NCI-H128 (cell line): ENCODE data around the gene AS3MT.
"Not testable (repeated sequence)": the region's sequence is repeated elsewhere in the genome, so short reads cannot be mapped to it uniquely, and the experiment has no call there.

Experiments used
- DNase-seq: peaks from one replicate; lab custom pipeline; 2025; ENCODE audit not compliant: unreplicated experiment; lab: John Stamatoyannopoulos, UW

The AS3MT gene

DNA sequence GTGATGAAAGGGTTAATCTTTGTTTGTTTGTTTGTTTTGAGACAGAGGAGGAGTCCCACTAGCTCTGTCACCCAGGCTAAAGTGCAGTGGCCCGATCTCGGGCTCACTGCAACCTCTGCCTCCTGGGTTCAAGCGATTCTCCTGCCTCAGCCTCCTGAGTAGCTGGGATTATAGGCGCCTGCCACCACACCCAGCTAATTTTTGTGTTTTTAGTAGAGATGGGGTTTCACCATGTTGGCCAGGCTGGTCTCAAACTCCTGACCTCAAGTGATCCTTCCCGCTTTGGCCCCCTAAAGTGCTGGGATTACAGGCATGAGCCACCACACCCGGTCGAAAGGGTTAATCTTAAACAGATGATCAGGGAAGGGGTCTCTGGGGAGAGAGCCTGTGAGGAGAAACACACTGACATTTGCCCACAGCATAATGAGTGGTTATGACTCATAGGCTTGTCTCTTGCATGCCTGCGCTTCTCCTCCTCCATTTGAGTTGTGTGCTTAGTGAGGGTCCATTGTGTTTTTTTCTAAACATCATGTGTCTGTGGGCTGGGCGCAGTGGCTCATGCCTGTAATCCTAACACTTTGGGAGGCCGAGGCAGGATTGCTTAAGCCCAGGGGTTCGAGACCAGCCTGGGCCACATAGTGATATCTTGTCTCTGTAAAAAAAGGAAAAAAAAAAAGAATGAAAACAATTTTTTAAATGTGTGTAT is 13.4 kb upstream of the AS3MT start:
- DNase-seq: not testable (repeated sequence)

- no peak for DNase-seq
These were observed 12.4 kb upstream of the AS3MT start for GRCh38 chr10:102856758-102857424.

- no peak for DNase-seq
These were observed 9.4 kb upstream of the AS3MT start for GRCh38 chr10:102859911-102860310.

DNA sequence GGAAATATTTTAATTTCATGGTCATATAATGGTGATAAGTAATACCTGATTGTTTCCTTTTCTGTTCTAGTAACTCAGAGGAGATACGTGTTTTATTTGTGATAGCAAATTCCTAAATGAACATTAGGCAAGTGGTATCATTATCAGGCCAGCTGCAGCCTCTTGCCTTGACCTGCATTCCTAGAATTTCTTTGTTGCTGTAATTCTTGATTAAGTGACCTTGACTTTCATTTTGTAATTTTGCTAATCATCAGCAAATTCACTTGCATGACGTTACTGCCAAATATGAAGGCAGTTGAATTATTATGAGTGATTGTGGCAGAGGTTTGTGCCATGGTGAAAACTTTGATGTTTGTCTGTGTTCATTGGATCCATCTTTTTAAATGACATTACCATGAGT is 5.6 kb upstream of the AS3MT start:
- no peak for DNase-seq

DNA sequence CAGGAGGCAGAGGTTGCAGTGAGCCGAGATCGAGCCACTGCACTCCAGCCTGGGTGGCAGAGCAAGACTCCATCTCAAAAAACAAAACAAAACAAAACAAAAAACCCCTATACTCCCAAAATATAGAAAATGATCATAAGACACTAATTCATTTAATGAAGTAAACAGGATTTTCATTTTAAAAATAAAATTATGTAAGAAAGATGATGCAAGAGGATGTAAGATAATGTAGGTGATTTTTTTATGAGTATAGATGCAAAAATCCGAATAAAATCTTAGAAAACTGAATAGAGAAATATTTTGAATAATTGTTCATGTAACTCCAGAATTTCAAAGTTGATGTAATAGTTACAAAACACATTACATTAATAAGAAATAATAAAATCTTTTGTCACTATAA is 3.6 kb upstream of the AS3MT start:
- no peak for DNase-seq

GRCh38 chr10:102868911-102869257 is 386 bp upstream of the AS3MT start:
- DNase-seq: no peak

DNA sequence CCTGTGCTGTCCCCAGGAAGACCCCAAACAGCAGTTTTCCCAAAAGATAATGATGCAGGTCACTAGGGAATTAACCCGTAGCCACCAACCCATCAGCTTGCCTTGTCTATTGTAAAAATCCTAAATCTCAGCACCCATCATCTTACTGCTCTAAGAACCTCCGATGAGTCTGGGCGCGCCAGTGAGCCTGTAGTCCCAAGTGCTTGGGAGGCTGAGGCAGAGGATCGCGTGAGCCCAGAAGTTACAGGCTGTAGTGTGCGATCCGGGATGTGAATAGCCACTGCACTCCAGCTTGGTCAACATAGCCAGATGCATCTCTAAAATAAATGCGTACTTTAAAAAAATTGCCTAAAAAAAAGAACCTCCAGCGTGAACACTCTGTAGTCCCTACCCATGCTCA is 951 bp downstream of the AS3MT start:
- no peak for DNase-seq

- no peak for DNase-seq
These were observed 2.9 kb downstream of the AS3MT start for GRCh38 chr10:102872163-102872562.

- no peak for DNase-seq
These were observed 7.5 kb downstream of the AS3MT start for GRCh38 chr10:102876747-102877153.

DNA sequence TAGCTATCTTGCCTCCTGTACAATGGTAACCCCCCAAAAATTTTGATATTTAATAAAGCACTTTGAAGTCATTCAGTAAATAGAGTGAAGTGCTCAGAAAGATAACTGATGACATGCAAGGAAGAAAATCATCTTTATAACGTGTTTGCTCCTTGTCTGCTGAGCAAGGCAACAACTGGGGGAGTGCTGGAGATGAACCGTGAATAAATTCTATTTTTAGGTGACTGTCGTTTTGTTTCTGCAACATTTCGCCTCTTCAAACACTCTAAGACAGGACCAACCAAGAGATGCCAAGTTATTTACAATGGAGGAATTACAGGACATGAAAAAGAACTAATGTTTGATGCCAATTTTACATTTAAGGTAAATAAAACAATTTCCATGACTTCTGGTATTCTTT is 9.4 kb downstream of the AS3MT start:
- DNase-seq: no peak

DNA sequence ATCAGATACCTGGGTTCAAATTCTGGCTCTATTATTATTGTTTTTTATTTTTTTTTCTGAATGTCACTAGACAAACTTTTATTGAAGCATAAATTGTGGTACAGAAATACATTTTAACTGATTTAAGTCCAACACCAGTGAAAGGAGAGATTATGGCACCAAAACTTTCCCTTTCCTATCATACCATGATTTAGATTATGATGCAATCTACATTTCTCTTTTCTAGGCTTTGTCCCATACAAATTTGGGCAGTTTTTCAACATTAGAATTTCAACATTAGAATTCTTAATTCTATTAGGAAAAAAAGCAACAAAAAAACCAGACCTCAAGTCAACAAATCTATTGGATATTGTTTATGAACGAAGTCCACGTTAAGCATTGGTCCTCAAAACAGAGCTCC is 11.0 kb downstream of the AS3MT start:
- DNase-seq: no peak

- DNase-seq: no peak
These were observed 18.8 kb downstream of the AS3MT start for GRCh38 chr10:102888048-102888447.

GRCh38 chr10:102894466-102895213 is 25.4 kb downstream of the AS3MT start:
- DNase-seq: no peak

DNA sequence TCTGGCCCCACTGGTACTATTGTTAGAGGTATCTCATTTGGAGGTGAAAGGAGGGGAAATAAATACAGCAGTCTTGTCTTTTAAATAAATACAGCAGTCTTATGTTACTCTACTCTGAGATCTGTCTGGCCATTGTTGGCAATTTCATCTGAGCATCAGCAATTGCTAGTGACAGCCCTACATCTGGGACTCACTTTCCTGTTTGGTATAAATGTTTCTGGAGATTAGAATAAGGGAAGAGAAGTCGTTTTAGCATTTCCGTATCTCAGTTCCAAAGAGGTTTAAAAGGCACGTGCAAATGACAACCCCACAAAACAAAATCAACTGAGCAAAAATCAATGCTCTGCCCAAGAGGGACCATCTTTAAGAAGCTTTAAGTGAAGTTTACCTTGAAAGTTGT is 30.7 kb downstream of the AS3MT start:
- no peak for DNase-seq

GRCh38 chr10:102904346-102904745 is 35.1 kb downstream of the AS3MT start:
- no peak for DNase-seq

GRCh38 chr10:102906507-102906906 is 37.2 kb downstream of the AS3MT start:
- DNase-seq: no peak

GRCh38 chr10:102914781-102915180 is 45.5 kb downstream of the AS3MT start:
- no peak for DNase-seq

DNA sequence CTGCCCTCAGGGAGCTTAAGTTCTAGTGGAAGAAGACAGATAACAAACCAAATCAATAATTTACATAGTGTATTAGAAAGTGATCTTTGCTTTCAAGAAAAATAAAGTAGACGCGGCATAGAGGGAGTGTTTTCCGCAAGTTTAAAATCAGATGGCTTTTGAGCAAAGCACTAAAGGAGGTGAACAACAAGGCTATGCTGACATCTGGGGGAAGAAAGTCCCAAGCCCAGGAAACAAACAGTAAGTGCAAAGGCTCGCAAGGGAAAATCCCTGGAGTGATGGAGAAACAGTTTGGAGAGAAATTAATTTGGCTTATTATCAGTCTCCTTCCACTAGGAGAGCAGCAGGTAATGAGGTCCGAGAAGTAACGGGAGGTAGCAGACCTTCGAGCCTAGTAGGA is 46.9 kb downstream of the AS3MT start:
- DNase-seq: no peak

DNA sequence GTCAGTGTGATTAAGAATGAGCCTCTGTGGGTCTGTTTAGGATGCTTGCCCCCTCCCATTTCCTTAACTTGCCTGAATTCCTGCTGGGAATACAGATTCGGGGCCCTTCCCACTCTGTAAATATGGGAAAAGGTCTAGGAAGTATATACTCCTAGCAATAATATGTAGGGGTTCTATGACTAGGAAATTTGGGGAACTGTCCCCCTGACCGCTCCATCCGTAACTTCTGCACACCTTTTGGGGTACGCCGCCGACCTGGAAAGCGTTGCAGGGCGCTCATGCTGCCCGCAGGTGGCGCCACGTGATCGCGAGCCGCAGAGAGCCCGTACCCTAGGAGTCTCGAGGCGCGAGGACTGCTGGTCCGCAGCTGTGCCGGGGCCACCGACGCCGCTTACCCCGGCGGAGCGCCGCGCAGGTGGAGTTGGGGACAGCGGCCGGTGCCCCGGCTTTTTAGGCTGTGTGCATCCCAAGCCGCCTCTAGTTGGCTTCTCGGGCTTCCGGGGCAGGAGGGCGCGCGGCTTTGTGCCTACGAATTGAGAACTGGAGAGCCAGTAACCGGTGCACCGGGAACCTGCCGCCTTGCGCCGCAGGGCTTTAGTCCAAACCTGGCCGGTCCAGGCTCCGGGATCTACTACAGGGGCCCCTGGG is 48.2 kb downstream of the AS3MT start:
- DNase-seq: peak; percentile 61

GRCh38 chr10:102917962-102918816 is 48.9 kb downstream of the AS3MT start, which contains the start of gene CNNM2:
CNNM2 (plus strand) TSS chr10:102918294; CDS start chr10:102918481, 187 bp downstream.
- peak; percentile 96 for DNase-seq

- no peak for DNase-seq
These were observed 49.6 kb downstream of the AS3MT start for GRCh38 chr10:102918817-102919245.
